Muscle layer of colon (tissue), 2 donors: ENCODE data around the gene HHAT.
A peak's percentile ranks its signal among the peaks of the same experiment; 100 is the strongest.

Experiments
- H3K27ac ChIP-seq: one replicate; pipeline ENCODE4 v1.7.0; 2013; ENCODE audit warnings: low read depth, mild to moderate bottlenecking, low read length, moderate library complexity
- H3K27me3 ChIP-seq, 2 donors: one replicate each; pipeline ENCODE4 v1.7.0; 2013; ENCODE audit warnings: low read length in 2 of 2, mild to moderate bottlenecking in 2 of 2; ENCODE audit not compliant: insufficient read depth in 2 of 2, control insufficient read depth in 1 of 2
- H3K36me3 ChIP-seq: one replicate; pipeline ENCODE4 v1.7.0; 2013; ENCODE audit warnings: mild to moderate bottlenecking, low read length; ENCODE audit not compliant: insufficient read depth
- H3K4me1 ChIP-seq: one replicate; pipeline ENCODE4 v1.7.0; 2013; ENCODE audit warnings: mild to moderate bottlenecking, low read length; ENCODE audit not compliant: insufficient read depth
- H3K4me3 ChIP-seq, 2 donors: one replicate each; pipeline ENCODE4 v1.7.0; 2013; ENCODE audit warnings: low read length in 2 of 2, low read depth in 1 of 2, mild to moderate bottlenecking in 1 of 2, moderate library complexity in 1 of 2
- H3K9ac ChIP-seq: one replicate; pipeline ENCODE4 v1.7.0; 2013; ENCODE audit warnings: low read length
- H3K9me3 ChIP-seq: one replicate; pipeline ENCODE4 v1.7.0; 2013; ENCODE audit warnings: mild to moderate bottlenecking, low read length
- donor health status: abdominal sarcoma.
- donor health status: Adenocarcinoma of cecum.

The HHAT gene

GRCh38 chr1:210321131-210321530, 7.6 kb upstream of the HHAT start:
- H3K4me1 ChIP-seq, result no peaks in the 10 kb centered on the region
- no peak overlapping the region for H3K9ac ChIP-seq
- no peaks in the 10 kb centered on the region for H3K9me3 ChIP-seq
- no peak overlapping the region for H3K4me3 ChIP-seq
- H3K36me3 ChIP-seq, result no peaks in the 10 kb centered on the region
- H3K27ac ChIP-seq, result no peak overlapping the region
- no peaks in the 10 kb centered on the region for H3K27me3 ChIP-seq

DNA sequence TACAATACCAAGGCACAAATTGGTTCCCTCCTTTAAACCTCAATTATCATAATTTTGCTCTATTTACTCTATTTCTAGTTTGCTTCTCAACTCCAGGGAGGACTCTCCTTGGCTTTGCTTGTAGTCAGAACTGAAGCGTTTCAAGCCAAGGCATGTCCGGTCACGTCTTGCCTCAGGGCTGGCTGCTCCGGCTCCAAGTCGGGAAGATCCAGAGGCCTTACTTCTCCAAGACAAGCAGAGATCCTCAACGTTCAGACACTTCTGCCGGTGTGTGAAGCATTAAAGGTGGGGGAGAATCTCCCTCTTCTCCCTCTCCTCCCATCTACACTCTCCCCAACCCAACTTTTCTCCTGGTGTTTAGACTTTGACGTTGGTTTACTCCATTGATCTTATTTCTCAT, 7.2 kb upstream of the HHAT start:
- no peak overlapping the region for H3K27ac ChIP-seq

DNA sequence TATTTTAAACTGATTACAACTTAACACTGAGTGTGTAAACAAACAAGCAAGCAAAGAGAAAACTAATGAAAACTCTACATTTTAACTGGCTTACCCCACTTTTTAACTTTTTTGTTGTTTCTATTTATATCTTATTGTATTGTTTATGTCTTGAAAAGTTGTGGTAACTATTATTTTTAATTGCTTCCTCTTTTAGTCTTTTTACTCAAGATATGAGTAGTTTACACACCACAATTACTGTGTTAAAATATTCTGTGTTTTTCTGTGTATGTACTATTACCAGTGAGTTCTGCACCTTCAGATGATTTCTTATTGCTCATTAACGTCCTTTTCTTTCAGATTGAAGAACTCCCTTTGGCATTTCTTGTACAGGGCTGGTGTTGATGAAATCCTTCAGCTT, 4.7 kb upstream of the HHAT start:
- Histone ChIP-seq H3K9ac (no peak overlapping the region), H3K27ac (no peak overlapping the region), H3K4me1 (peaks cover 9% of the 10 kb centered on the region), H3K4me3 (no peak overlapping the region), H3K9me3 (no peaks in the 10 kb centered on the region), H3K27me3 (no peaks in the 10 kb centered on the region), H3K36me3 (no peaks in the 10 kb centered on the region)

More for the DNA sequence above, 7.2 kb upstream of the HHAT start:
- Histone ChIP-seq H3K4me3 (no peak overlapping the region), H3K36me3 (no peaks in the 10 kb centered on the region), H3K9ac (no peak overlapping the region), H3K9me3 (no peaks in the 10 kb centered on the region), H3K27me3 (no peaks in the 10 kb centered on the region), H3K4me1 (no peaks in the 10 kb centered on the region)

DNA sequence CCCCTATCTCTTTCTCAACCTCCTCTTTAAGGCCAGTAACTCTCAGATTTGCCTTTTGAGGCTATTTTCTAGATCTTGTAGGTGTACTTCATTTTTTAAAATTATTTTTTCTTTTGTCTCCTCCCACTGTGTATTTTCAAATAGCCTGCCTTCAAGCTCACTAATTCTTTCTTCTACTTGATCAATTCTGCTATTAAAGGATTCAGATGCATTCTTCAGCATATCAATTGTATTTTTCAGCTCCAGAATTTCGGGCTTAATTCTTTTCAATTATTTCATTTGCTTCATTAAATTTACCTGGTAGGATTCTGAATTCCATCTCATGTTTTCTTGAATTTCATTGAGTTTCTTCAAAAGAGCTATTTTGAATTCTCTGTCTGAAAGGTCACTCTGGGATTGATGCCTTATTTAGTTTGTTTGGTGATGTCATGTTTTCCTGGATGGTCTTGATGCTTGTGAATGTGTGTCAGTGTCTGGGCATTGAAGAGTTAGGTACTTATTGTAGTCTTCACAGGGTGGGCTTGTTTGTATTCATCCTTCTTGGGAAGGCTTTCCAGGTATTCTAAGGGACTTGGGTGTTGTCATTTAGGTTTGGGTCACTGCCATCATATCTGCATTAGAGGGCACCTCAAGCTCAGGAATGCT, 3.6 kb upstream of the HHAT start:
- Histone ChIP-seq H3K27ac (no peak overlapping the region), H3K27me3 (no peaks in the 10 kb centered on the region), H3K36me3 (no peaks in the 10 kb centered on the region), H3K4me3 (no peak overlapping the region), H3K9me3 (no peaks in the 10 kb centered on the region), H3K9ac (no peak overlapping the region), H3K4me1 (peaks cover 9% of the 10 kb centered on the region)

DNA sequence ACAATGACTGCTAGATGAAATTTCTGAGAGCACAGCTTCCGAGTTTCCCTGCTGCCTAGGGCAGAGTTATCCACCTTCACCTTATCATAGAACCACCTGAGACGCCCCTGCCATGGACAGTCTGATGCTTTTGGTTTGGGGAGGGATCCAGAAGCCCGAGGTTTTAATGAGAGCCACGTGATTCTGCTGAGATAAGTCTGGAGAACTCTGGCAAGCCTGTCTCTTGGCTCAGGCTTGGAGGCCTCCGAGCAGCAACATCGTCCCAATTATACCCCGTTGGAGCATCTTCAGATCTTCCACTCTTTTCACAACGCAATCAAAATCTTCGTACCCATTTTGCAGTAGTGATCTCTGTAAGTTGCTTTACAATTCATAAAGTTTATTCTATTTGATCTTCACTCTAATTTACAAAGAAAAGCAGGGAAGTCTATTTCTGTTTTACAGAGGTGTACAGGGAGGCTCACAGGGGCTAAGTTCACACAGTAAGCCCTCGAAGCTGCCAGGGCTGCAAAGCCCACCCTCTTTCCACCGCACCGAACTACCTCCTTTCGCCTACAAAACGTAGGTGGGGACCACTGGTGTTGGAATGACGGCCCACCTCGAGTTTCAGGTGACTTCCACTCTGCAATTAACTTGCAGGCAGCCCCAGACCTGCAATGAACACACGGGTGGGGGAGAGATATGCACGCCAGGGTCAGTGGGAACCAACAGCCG, 513 bp upstream of the HHAT start:
- Histone ChIP-seq H3K9ac (peak overlapping the region; percentile 89), H3K4me3 (peak overlapping the region; percentile 77 to 91), H3K27me3 (no peaks in the 10 kb centered on the region), H3K27ac (peak overlapping the region; percentile 99), H3K36me3 (no peaks in the 10 kb centered on the region), H3K9me3 (no peaks in the 10 kb centered on the region), H3K4me1 (peaks cover 9% of the 10 kb centered on the region)

- Histone ChIP-seq H3K36me3 (no peaks in the 10 kb centered on the region), H3K9me3 (no peaks in the 10 kb centered on the region), H3K27me3 (no peaks in the 10 kb centered on the region), H3K4me3 (no peak overlapping the region), H3K9ac (no peak overlapping the region), H3K27ac (peak overlapping the region; percentile 45), H3K4me1 (peaks cover 9% of the 10 kb centered on the region)
Measured at GRCh38 chr1:210330279-210330866, 1.7 kb downstream of the HHAT start.

- H3K4me1 ChIP-seq, result peaks cover 9% of the 10 kb centered on the region
- H3K9ac ChIP-seq, result no peak overlapping the region
- no peak overlapping the region for H3K27ac ChIP-seq
- H3K27me3 ChIP-seq, result no peaks in the 10 kb centered on the region
- no peak overlapping the region for H3K4me3 ChIP-seq
- no peaks in the 10 kb centered on the region for H3K36me3 ChIP-seq
- no peaks in the 10 kb centered on the region for H3K9me3 ChIP-seq
Measured at GRCh38 chr1:210332233-210332632, 3.5 kb downstream of the HHAT start.

DNA sequence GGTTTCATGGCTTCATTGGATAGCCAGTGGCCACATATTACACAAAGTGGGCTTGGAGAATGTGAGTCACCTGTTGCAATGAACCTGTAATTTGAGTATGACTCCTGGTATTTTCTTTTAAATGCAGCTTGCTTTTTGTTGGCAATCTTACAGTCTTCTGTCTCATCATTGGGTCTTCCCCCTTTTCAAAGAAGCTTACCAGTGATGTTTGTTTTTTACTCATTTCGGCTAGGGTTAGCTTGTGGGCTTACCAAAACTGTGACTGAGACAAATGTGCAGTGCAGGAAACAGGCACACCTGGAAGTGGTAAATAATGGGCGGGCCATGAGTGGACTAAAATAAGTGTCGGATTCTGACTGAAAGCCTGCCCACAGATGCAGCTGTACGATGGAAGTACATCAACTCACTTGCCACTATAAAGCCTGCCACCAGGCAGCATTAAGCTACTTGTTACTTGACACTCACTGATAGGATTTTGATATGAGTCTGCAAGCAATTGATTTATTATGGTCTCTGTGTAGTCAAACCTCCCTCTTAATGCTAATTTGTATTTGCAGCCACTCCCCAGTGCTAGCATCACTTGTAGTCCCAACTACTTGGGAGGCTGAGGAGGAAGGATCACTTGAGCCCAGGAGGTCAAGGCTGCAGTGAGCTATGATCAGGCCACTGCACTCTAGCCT, 4.2 kb downstream of the HHAT start:
- no peak overlapping the region for H3K9ac ChIP-seq
- H3K4me1 ChIP-seq, result peaks cover 6% of the 10 kb centered on the region
- no peak overlapping the region for H3K4me3 ChIP-seq
- H3K27ac ChIP-seq, result no peak overlapping the region
- H3K9me3 ChIP-seq, result no peaks in the 10 kb centered on the region
- H3K36me3 ChIP-seq, result no peaks in the 10 kb centered on the region
- H3K27me3 ChIP-seq, result no peaks in the 10 kb centered on the region

DNA sequence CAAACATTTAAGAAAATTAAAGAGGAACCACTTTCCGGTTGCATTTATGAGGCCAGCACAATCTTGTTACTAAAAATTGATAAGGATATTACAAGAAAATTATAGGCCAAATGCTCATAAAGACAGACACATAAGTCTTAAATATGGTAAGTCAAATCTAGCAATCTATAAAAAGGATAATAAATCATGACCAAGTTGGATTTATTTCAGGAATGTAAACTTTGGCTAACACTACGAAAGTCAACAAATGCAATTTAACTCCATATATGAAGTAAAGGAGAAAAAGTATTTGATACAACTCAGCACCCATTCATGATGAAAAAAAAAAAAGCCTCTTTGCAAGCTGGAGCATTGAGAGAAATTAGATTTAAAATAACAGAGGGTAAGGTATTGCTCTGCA, 6.3 kb downstream of the HHAT start:
- no peaks in the 10 kb centered on the region for H3K27me3 ChIP-seq
- H3K9ac ChIP-seq, result no peak overlapping the region
- no peak overlapping the region for H3K4me3 ChIP-seq
- H3K36me3 ChIP-seq, result no peaks in the 10 kb centered on the region
- H3K27ac ChIP-seq, result no peak overlapping the region
- H3K9me3 ChIP-seq, result no peaks in the 10 kb centered on the region
- no peaks in the 10 kb centered on the region for H3K4me1 ChIP-seq

- Histone ChIP-seq H3K27ac (no peak overlapping the region), H3K36me3 (no peaks in the 10 kb centered on the region), H3K4me1 (peaks cover 4% of the 10 kb centered on the region), H3K27me3 (no peaks in the 10 kb centered on the region), H3K9me3 (no peaks in the 10 kb centered on the region), H3K9ac (no peak overlapping the region), H3K4me3 (no peak overlapping the region)
Measured at GRCh38 chr1:210336362-210336761, 7.7 kb downstream of the HHAT start.

GRCh38 chr1:210339500-210339899, 10.8 kb downstream of the HHAT start:
- no peak overlapping the region for H3K27ac ChIP-seq
- H3K9ac ChIP-seq, result no peak overlapping the region
- H3K9me3 ChIP-seq, result no peaks in the 10 kb centered on the region
- no peak overlapping the region for H3K4me3 ChIP-seq
- no peaks in the 10 kb centered on the region for H3K36me3 ChIP-seq
- H3K27me3 ChIP-seq, result no peaks in the 10 kb centered on the region
- H3K4me1 ChIP-seq, result peaks cover 7% of the 10 kb centered on the region
